Hepatocyte (in vitro differentiated cells): ENCODE measurements around the gene SLC16A2. TPM values are rescaled to one million over a fixed set of nuclear protein-coding genes. Genes with fewer than 3 reads are reported as not detected.

Source experiments
- DNase-seq: peaks from one replicate; pipeline ENCODE4 v3.0.0-alpha.2; 2016; ENCODE audit warnings: low spot score
- H2AFZ ChIP-seq: fragments of 200-600 bp; sonication (generic); 2 replicates; pipeline ENCODE4 v1.6.0; 2016; ENCODE audit warnings: antibody characterized with exemption, mild to moderate bottlenecking
- H3K27ac ChIP-seq: fragments of 200-600 bp; sonication (generic); 2 replicates; pipeline ENCODE4 v1.5.1; 2016; ENCODE audit warnings: mild to moderate bottlenecking
- H3K27me3 ChIP-seq: fragments of 200-600 bp; sonication (generic); 2 replicates; pipeline ENCODE4 v1.6.1; 2016
- H3K36me3 ChIP-seq: fragments of 200-600 bp; sonication (generic); replicated peaks from 2 replicates; pipeline ENCODE4 v1.5.1; 2016; ENCODE audit warnings: low read depth; ENCODE audit not compliant: insufficient read depth
- H3K4me1 ChIP-seq: fragments of 200-600 bp; sonication (generic); 2 replicates; pipeline ENCODE4 v1.5.1; 2016; ENCODE audit warnings: mild to moderate bottlenecking, moderate library complexity; ENCODE audit not compliant: insufficient read depth
- H3K4me2 ChIP-seq: fragments of 200-600 bp; sonication (generic); 2 replicates; pipeline ENCODE4 v1.6.0; 2016
- H3K4me3 ChIP-seq: fragments of 200-600 bp; sonication (generic); 2 replicates; pipeline ENCODE4 v1.5.1; 2016; ENCODE audit warnings: mild to moderate bottlenecking
- H3K79me2 ChIP-seq: fragments of 200-600 bp; sonication (generic); 2 replicates; pipeline ENCODE4 v1.6.0; 2017; ENCODE audit warnings: mild to moderate bottlenecking
- H3K9me2 ChIP-seq: fragments of 200-600 bp; sonication (generic); replicated peaks from 2 replicates; pipeline ENCODE4 v1.6.0; 2017; ENCODE audit warnings: mild to moderate bottlenecking; ENCODE audit not compliant: insufficient read depth
- H3K9me3 ChIP-seq: fragments of 200-600 bp; sonication (generic); 2 replicates; pipeline ENCODE4 v1.5.1; 2016; ENCODE audit warnings: low read depth, mild to moderate bottlenecking
- H4K20me1 ChIP-seq: fragments of 200-600 bp; sonication (generic); 2 replicates; pipeline ENCODE4 v1.6.0; 2016; ENCODE audit warnings: mild to moderate bottlenecking; ENCODE audit not compliant: insufficient read depth, poor library complexity, severe bottlenecking
- CTCF ChIP-seq: fragments of 200-600 bp; sonication (generic); IDR thresholded peaks from 2 replicates; pipeline ENCODE4 v1.5.1; 2016; ENCODE audit warnings: antibody characterized with exemption, mild to moderate bottlenecking; ENCODE audit not compliant: poor library complexity
- EZH2 ChIP-seq: fragments of 200-600 bp; sonication (generic); IDR thresholded peaks from 2 replicates; pipeline ENCODE4 v1.6.1; 2016; ENCODE audit warnings: antibody characterized with exemption, mild to moderate bottlenecking, borderline replicate concordance
- EZH2phosphoT487 ChIP-seq: fragments of 200-600 bp; sonication (generic); IDR thresholded peaks from one replicate; pipeline ENCODE4 v1.6.1; 2018; ENCODE audit warnings: antibody characterized with exemption, mild to moderate bottlenecking, low read depth, moderate library complexity; ENCODE audit not compliant: unreplicated experiment, severe bottlenecking
- WGBS: methylation state at CpG from one replicate; pipeline ENCODE4 v1.1.6; 2016; ENCODE audit warnings: low lambda C conversion rate; ENCODE audit errors: missing lambda C conversion rate; 5-methylcytosine and 5-hydroxymethylcytosine counted together
- polyA plus RNA-seq: library from polyadenylated mRNA; unstranded; fragments of >200 nt; fragmentation: Nextera tagmentation; extraction: Ambion mirVana; gene quantifications from 2 replicates; pipeline ENCODE4 v1.2.1, GENCODE V29; 2016
- total RNA-seq: library from RNA; depleted of rRNA; stranded (reverse); fragments of >200 nt; gene quantifications from 2 replicates; pipeline ENCODE4 v1.2.3, GENCODE V29; 2014

Gene SLC16A2
- total and polyA plus RNA-seq, 2 experiments from 2014 or later: 7.7 to 11.2 TPM

- no peaks in the 10 kb centered on the region for H3K27me3 ChIP-seq
- H3K4me1 ChIP-seq: no peaks in the 10 kb centered on the region
- H4K20me1 ChIP-seq: no peaks in the 10 kb centered on the region
- no peaks in the 10 kb centered on the region for H3K79me2 ChIP-seq
- TF ChIP-seq EZH2phosphoT487: no peak
- no peak for TF ChIP-seq EZH2
- no peak for TF ChIP-seq CTCF
- no peak overlapping the region for H3K27ac ChIP-seq
- H2AFZ ChIP-seq: no peak overlapping the region
- H3K4me3 ChIP-seq: no peak overlapping the region
- H3K36me3 ChIP-seq: no peaks in the 10 kb centered on the region
- DNase-seq: no peak
- no peaks in the 10 kb centered on the region for H3K9me3 ChIP-seq
- H3K9me2 ChIP-seq: no peaks in the 10 kb centered on the region
- no peak overlapping the region for H3K4me2 ChIP-seq
- WGBS: 56% methylated on average over 1 of the region's 1 CpG
Measured at GRCh38 chrX:74490247-74490646, 69.0 kb downstream of the SLC16A2 start.

- no peaks in the 10 kb centered on the region for H3K27me3 ChIP-seq
- no peak overlapping the region for H3K4me3 ChIP-seq
- no peaks in the 10 kb centered on the region for H3K9me3 ChIP-seq
- TF ChIP-seq EZH2 (no peak), EZH2phosphoT487 (no peak), CTCF (no peak)
- no peaks in the 10 kb centered on the region for H4K20me1 ChIP-seq
- no peaks in the 10 kb centered on the region for H3K79me2 ChIP-seq
- H3K4me2 ChIP-seq: no peak overlapping the region
- no peak for DNase-seq
- H2AFZ ChIP-seq: no peak overlapping the region
- H3K4me1 ChIP-seq: no peaks in the 10 kb centered on the region
- WGBS: 32% methylated on average over 3 of the region's 3 CpGs
- no peak overlapping the region for H3K27ac ChIP-seq
- no peaks in the 10 kb centered on the region for H3K36me3 ChIP-seq
- no peaks in the 10 kb centered on the region for H3K9me2 ChIP-seq
Measured at GRCh38 chrX:74492720-74493201, 71.5 kb downstream of the SLC16A2 start.

GRCh38 chrX:74493806-74494205 is 72.5 kb downstream of the SLC16A2 start:
- WGBS: 54% methylated on average over 3 of the region's 3 CpGs
- Histone ChIP-seq H4K20me1 (no peaks in the 10 kb centered on the region), H3K27me3 (no peaks in the 10 kb centered on the region), H3K36me3 (no peaks in the 10 kb centered on the region), H3K9me3 (no peaks in the 10 kb centered on the region), H3K4me3 (no peak overlapping the region), H3K4me1 (no peaks in the 10 kb centered on the region), H3K27ac (no peak overlapping the region), H3K79me2 (no peaks in the 10 kb centered on the region), H2AFZ (no peak overlapping the region), H3K4me2 (no peak overlapping the region), H3K9me2 (no peaks in the 10 kb centered on the region)
- TF ChIP-seq CTCF (no peak), EZH2 (no peak), EZH2phosphoT487 (no peak)
- no peak for DNase-seq

GRCh38 chrX:74498924-74499323 is 77.6 kb downstream of the SLC16A2 start:
- Histone ChIP-seq H2AFZ (no peak overlapping the region), H3K4me1 (no peaks in the 10 kb centered on the region), H3K27ac (no peak overlapping the region), H3K27me3 (no peaks in the 10 kb centered on the region), H3K36me3 (no peaks in the 10 kb centered on the region), H3K9me3 (no peaks in the 10 kb centered on the region), H4K20me1 (no peaks in the 10 kb centered on the region), H3K4me2 (no peak overlapping the region), H3K79me2 (no peaks in the 10 kb centered on the region), H3K4me3 (no peak overlapping the region), H3K9me2 (no peaks in the 10 kb centered on the region)
- DNase-seq: no peak
- no peak for TF ChIP-seq EZH2
- TF ChIP-seq EZH2phosphoT487: no peak
- TF ChIP-seq CTCF: no peak
